BE2C (cell line): Measurements from ENCODE around the gene FBXL12.
A peak's percentile ranks its signal among the peaks of the same experiment; 100 is the strongest.
"Not testable (repeated sequence)": the region's sequence is repeated elsewhere in the genome, so short reads cannot be mapped to it uniquely, and the experiment has no call there.

Experiments
- DNase-seq: peaks from one replicate; pipeline ENCODE4 v3.0.0-alpha.2; 2020
- H3K27me3 ChIP-seq: fragments of 250-450 bp; sonication (Bioruptor Pico); 2 replicates; pipeline ENCODE4 v1.5.1; 2020; ENCODE audit warnings: mild to moderate bottlenecking
- H3K36me3 ChIP-seq: fragments of 250-450 bp; sonication (Bioruptor Pico); 2 replicates; pipeline ENCODE4 v1.5.1; 2020; ENCODE audit warnings: mild to moderate bottlenecking
- H3K4me1 ChIP-seq: fragments of 250-450 bp; sonication (Bioruptor Pico); 2 replicates; pipeline ENCODE4 v1.5.1; 2020
- H3K4me3 ChIP-seq: 2 replicates; pipeline ENCODE4 v1.5.1; 2011; ENCODE audit warnings: low read depth, low read length
- H3K9me3 ChIP-seq: fragments of 250-450 bp; sonication (Bioruptor Pico); 2 replicates; pipeline ENCODE4 v1.5.1; 2020
- CTCF ChIP-seq: IDR thresholded peaks from 2 replicates; pipeline ENCODE4 v1.5.1; 2012; ENCODE audit warnings: mild to moderate bottlenecking, low read depth, low read length

FBXL12 gene

GRCh38 chr19:9854282-9854846 is 35.5 kb upstream of the FBXL12 start:
- Histone ChIP-seq H3K9me3 (no peaks in the 10 kb centered on the region), H3K27me3 (no peaks in the 10 kb centered on the region), H3K36me3 (no peaks in the 10 kb centered on the region), H3K4me3 (no peak overlapping the region), H3K4me1 (no peaks in the 10 kb centered on the region)
- DNase-seq: no peak
- no peak for TF ChIP-seq CTCF

DNA sequence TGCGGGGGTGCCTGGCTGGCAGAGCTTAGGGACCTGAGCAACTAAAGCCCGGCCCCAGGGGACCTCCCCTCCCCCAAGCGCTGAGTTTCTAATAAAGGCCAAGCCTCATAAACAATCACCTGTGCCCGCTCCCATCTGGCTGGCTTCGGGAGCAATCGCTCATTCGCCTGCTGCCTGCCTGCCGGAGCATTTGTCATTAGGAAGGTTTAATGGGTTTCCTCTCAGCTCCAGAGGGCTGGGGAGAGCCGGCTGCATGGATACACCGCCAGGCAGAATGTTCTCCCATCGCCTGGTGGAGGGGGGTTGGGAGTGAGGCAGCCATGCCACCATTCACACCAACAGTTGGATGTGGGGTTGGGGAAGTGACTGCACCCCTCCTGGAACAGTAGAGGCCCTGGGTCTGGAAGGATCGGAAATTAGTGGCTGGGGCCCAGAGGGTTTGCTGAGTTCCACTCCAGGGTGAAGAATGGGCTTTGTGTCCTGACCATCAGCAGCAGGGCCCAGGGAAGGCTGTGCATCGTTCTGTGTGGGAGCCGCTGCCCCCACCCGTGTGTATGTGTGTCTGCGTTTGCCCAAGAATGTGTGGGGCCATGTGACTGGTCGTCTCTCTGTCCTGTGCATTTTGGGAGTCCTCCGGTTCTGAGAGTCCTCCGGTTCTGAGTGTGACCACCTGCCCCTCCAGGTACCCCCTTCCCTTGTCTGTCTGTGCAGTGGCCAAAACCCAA is 31.5 kb upstream of the FBXL12 start:
- no peak for TF ChIP-seq CTCF
- DNase-seq: no peak
- peaks cover 32% of the 10 kb centered on the region for H3K36me3 ChIP-seq
- no peaks in the 10 kb centered on the region for H3K27me3 ChIP-seq
- H3K9me3 ChIP-seq: no peaks in the 10 kb centered on the region
- H3K4me3 ChIP-seq: no peak overlapping the region
- no peaks in the 10 kb centered on the region for H3K4me1 ChIP-seq

DNA sequence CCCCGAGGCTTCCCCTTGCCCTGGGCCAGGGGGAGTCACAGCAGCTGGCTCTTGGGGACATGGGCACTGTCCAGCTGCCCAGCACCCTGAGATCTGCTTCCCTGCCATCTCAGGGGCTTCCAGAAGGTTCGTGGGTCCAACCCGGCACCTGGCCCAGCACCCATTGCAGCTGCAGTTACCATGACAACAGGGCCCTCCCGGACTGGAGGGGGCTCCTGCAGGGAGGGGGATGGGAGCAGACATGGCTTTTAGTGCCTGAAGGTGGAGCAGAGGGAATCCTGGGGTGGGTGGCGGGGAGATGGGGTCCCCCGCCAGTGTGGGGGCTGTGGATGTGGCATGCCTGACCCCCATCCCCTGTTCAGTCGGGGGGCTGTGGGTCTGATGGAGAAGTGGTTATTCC is 30.9 kb upstream of the FBXL12 start:
- TF ChIP-seq CTCF: no peak
- Histone ChIP-seq H3K27me3 (no peaks in the 10 kb centered on the region), H3K4me3 (no peak overlapping the region), H3K36me3 (peaks cover 33% of the 10 kb centered on the region), H3K9me3 (no peaks in the 10 kb centered on the region), H3K4me1 (no peaks in the 10 kb centered on the region)
- no peak for DNase-seq

DNA sequence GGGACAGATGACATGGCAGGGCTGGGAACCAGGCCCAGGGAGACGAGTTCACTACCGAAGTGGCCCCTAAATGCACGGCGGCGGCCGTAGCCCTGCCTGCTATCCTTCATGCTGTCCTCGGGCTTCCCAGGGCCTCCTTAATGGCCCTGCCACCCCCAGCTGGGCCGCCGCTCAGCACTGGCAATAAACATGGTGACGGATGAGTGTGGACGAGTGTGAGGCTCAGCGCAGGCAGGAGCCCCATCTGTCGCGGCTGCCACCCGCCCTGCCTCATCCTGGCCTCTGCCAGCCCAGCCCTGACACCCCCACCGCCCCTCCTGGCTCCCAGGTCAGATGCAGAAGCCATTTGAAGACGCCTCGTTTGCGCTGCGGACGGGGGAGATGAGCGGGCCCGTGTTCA is 29.9 kb upstream of the FBXL12 start:
- H3K4me3 ChIP-seq: no peak overlapping the region
- no peaks in the 10 kb centered on the region for H3K27me3 ChIP-seq
- no peaks in the 10 kb centered on the region for H3K9me3 ChIP-seq
- no peak for TF ChIP-seq CTCF
- peaks cover 41% of the 10 kb centered on the region for H3K36me3 ChIP-seq
- DNase-seq: no peak
- H3K4me1 ChIP-seq: no peaks in the 10 kb centered on the region

DNA sequence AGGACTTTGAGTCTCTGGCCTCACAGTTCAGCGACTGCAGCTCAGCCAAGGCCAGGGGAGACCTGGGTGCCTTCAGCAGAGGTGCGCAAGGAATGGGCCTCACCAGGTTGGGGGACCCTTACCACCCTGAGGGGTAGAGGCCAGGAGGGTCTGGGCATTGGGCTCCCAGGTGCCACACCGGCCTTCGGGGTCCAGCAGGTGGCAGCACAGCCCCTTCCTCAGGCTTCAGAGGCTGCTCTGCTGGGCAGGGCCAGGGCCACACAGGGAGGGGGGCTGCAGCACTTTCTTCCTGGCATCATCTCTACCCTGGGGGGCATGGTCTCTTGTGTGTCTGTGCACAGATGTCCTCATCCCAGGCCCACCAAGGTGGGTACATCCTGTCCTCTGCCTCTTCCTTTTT is 29.2 kb upstream of the FBXL12 start:
- no peak overlapping the region for H3K4me3 ChIP-seq
- H3K4me1 ChIP-seq: no peaks in the 10 kb centered on the region
- DNase-seq: peak; percentile 37
- peaks cover 48% of the 10 kb centered on the region for H3K36me3 ChIP-seq
- H3K9me3 ChIP-seq: no peaks in the 10 kb centered on the region
- TF ChIP-seq CTCF: peak; percentile 57
- no peaks in the 10 kb centered on the region for H3K27me3 ChIP-seq

DNA sequence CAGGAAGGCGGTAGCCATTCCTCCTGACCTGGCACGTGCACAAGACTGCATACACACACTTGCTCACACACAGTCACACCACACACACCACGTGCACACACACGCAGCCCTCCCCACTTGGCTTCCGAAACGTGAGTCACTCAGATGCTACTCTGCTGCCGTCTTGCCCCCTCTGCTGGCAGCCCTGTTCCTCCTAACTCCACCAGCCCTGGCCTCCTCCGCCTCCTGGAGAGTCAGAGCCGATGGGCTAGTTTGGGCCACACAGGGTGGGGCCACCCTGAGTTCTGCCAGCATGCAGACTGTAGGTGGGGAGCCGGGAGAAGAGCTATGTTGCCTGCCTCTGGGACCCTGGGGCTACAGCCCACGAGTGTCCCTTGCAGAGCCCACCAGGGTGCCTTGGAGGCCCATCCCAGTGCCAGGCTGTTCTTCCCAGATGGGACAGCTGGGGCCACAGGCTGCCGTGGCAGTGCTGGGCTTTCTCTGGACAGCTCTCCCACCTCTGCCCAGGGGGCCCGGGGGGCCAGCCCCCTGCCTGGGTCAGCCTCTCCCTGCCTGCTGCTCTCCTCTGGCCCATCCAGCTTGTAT is 28.3 kb upstream of the FBXL12 start:
- no peak overlapping the region for H3K4me3 ChIP-seq
- DNase-seq: peak; percentile 62
- no peaks in the 10 kb centered on the region for H3K4me1 ChIP-seq
- peak; percentile 53 for TF ChIP-seq CTCF
- no peaks in the 10 kb centered on the region for H3K27me3 ChIP-seq
- peaks cover 56% of the 10 kb centered on the region for H3K36me3 ChIP-seq
- H3K9me3 ChIP-seq: no peaks in the 10 kb centered on the region

DNA sequence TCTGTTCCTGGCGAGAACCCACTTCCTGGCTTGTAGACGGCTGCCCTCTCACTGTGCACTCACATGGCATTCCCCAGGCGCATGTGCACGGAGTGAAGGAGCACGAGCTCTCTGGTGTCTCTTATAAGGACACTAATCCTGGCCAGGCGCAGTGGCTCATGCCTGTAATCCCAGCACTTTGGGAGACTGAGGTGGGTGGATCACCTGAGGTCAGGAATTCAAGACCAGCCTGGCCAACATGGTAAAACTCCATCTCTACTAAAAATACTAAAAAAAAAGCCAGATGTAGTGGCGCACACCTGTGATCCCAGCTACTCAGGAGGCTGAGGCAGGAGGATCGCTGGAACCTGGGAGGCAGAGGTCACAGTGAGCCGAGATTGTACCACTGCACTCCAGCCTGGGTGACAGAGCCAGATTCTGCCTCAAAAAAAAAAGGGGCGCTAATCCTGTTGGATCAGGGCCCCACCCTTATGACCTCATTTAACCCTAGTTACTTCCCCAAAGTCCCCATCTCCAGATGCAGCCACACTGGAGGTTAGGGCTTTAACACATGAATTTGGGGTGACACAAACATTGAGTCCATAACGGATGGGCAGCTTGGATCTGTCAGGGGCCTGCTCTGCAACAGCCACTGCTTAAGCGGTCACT is 24.9 kb upstream of the FBXL12 start:
- peaks cover 81% of the 10 kb centered on the region for H3K36me3 ChIP-seq
- H3K27me3 ChIP-seq, H3K9me3 ChIP-seq: not testable (repeated sequence)

More for the DNA sequence above, 24.9 kb upstream of the FBXL12 start:
- not testable (repeated sequence) for H3K4me3 ChIP-seq, DNase-seq, H3K4me1 ChIP-seq
